Measurements from ENCODE around the gene C11orf97. TPM values are rescaled to one million over a fixed set of nuclear protein-coding genes. Genes with fewer than 3 reads are reported as not detected.

Gene C11orf97
- total and polyA plus RNA-seq, 2 of the 13 experiments (the other 11 are each of a cell fraction or from before 2014, with no cell fraction given): 0.35 TPM; not detected in 1

DNA sequence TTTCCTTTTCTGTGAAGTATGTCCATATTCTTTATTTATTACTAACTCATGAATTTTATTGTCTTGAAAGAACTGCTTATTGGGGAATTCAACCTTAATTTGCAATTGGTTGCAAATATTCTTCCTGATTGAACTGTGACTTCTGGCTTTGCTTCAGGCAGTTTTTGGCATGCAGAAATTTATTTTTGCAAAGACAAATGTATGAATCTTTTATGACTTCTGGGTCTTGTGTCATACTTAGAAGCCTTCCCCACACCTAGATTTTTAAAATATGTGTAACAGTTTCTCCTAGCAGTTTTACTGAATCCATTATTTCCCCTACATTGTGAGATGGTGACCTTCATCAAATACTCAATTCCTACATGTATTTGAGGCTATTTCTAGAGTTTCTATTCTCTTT is 30.9 kb upstream of the C11orf97 start (continued):
- TF ChIP-seq ZNF567 (CRISPR knock-in tag; IDR thresholded peaks at IDR 0.05; ENCODE audit: borderline replicate concordance) (no peak), ZNF772 (CRISPR knock-in tag; IDR thresholded peaks at IDR 0.05) (no peak), ZFP36L1 (CRISPR knock-in tag; IDR thresholded peaks at IDR 0.05) (no peak), EZH2 (conservative IDR thresholded peaks at IDR 0.05; ENCODE audit: low read depth, low read length) (no peak), MTA1 (CRISPR knock-in tag; IDR thresholded peaks at IDR 0.05; ENCODE audit: borderline replicate concordance) (no peak), NBN (conservative IDR thresholded peaks at IDR 0.05) (no peak), ZNF33B (CRISPR knock-in tag; IDR thresholded peaks at IDR 0.05) (no peak), NR2F1 (CRISPR knock-in tag; IDR thresholded peaks at IDR 0.05) (no peak), MEIS2 (CRISPR knock-in tag; IDR thresholded peaks at IDR 0.05) (no peak), ZNF354B (CRISPR knock-in tag; IDR thresholded peaks at IDR 0.05) (no peak), TMF1 (CRISPR knock-in tag; IDR thresholded peaks at IDR 0.05; ENCODE audit: low read depth) (no peak)

DNA sequence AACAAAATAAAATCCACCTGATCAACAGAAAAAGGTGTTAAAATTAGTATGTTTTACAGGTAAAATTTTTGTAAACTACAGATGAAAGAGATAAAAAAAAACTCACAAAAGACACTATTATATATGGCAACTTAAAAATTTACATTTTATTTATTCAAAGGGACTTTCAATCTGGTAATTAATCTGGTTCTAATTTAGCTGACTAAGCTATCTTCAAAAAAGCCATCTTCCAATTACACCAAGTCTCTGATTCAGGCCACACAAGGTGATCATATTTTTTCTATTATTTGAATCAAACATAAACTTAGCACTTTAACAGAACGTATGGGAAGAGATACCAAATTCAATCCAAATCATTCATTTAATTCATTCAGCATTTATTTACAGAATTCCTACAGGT is 26.2 kb upstream of the C11orf97 start:
- intact Hi-C loops (cut with micrococcal nuclease; ENCODE audit: unreplicated experiment) (no loop called here), in situ Hi-C loops (cut with HindIII; ENCODE audit: extremely low pct_ligation_motif_present, low pct_unique_long_range_greater_than_20kb) (no loop called here)
- Histone ChIP-seq H3K4me3 (replicated peaks in 1 of 3; ENCODE audit: insufficient read depth in 1 of 3, low read depth in 2 of 3, low read length in 3 of 3) (no peak overlapping the region), H3K79me2 (ENCODE audit: insufficient read depth, low read length) (no peaks in the 10 kb centered on the region), H2AFZ (ENCODE audit: low read length) (no peak overlapping the region), H3K4me2 (ENCODE audit: low read depth, low read length) (no peak overlapping the region), H3K27me3 (ENCODE audit: control insufficient read depth in 1 of 2, insufficient read depth in 2 of 2, low read length in 2 of 2) (no peaks in the 10 kb centered on the region), H3K27ac (ENCODE audit: extremely low read length, insufficient read depth, low read length) (no peak overlapping the region), H3K9me3 (ENCODE audit: low read length) (no peaks in the 10 kb centered on the region), H3K9ac (ENCODE audit: insufficient read depth, low read depth, low read length) (no peak overlapping the region), H3K4me1 (ENCODE audit: insufficient read depth, low read length) (0 out of 2 replicates have a peak, but pooled peaks cover under 1% of the 10 kb centered on the region), H4K20me1 (ENCODE audit: insufficient read depth, low read length) (no peaks in the 10 kb centered on the region), H3K36me3 (replicated peaks in 1 of 2; ENCODE audit: control insufficient read depth in 1 of 2, insufficient read depth in 2 of 2, low read length in 2 of 2) (peaks cover 7 to 49% of the 10 kb centered on the region in 2 experiments)
- DNase-seq (ENCODE audit: low spot score) (no peak), ATAC-seq (no peak), FAIRE-seq (no peak)
- 97% methylated on average over 1 of the region's 1 CpG for WGBS (ENCODE audit: low lambda C conversion rate)
- ChIA-PET POLR2A (no interaction called here), CTCF (ENCODE audit: low intra/inter-chr PET ratio, low total read pairs) (no interaction called here)
- BruUV-seq (replicated peaks): no TSS peak
- TF ChIP-seq ETS1 (CRISPR knock-in tag; IDR thresholded peaks at IDR 0.05) (no peak), ZNF234 (CRISPR knock-in tag; conservative IDR thresholded peaks at IDR 0.05) (no peak), ZNF720 (CRISPR knock-in tag; IDR thresholded peaks at IDR 0.05) (no peak), ZNF12 (CRISPR knock-in tag; IDR thresholded peaks at IDR 0.05) (no peak), ZBTB10 (CRISPR knock-in tag; IDR thresholded peaks at IDR 0.05; ENCODE audit: borderline replicate concordance) (no peak), HDAC2 (CRISPR knock-in tag; IDR thresholded peaks at IDR 0.05) (no peak), ZNF558 (CRISPR knock-in tag; IDR thresholded peaks at IDR 0.05; ENCODE audit: borderline replicate concordance) (no peak), JARID2 (CRISPR knock-in tag; IDR thresholded peaks at IDR 0.05; ENCODE audit: insufficient replicate concordance) (no peak)
- TF ChIP-seq, protein P1, sequence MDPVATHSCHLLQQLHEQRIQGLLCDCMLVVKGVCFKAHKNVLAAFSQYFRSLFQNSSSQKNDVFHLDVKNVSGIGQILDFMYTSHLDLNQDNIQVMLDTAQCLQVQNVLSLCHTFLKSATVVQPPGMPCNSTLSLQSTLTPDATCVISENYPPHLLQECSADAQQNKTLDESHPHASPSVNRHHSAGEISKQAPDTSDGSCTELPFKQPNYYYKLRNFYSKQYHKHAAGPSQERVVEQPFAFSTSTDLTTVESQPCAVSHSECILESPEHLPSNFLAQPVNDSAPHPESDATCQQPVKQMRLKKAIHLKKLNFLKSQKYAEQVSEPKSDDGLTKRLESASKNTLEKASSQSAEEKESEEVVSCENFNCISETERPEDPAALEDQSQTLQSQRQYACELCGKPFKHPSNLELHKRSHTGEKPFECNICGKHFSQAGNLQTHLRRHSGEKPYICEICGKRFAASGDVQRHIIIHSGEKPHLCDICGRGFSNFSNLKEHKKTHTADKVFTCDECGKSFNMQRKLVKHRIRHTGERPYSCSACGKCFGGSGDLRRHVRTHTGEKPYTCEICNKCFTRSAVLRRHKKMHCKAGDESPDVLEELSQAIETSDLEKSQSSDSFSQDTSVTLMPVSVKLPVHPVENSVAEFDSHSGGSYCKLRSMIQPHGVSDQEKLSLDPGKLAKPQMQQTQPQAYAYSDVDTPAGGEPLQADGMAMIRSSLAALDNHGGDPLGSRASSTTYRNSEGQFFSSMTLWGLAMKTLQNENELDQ (CRISPR knock-in tag; IDR thresholded peaks at IDR 0.05; ENCODE audit: borderline replicate concordance): no peak

Measured in HepG2 (cell line).